GM12878 (cell line): ENCODE measurements around the gene NPB. TPM values are rescaled to one million over a fixed set of nuclear protein-coding genes. Genes with fewer than 3 reads are reported as not detected.

ENCODE experiments used
- ATAC-seq: fragments of 200-7000 bp; cut with Tn5 transposase; 3 replicates; pipeline ENCODE4 v1.9.1; 2020; ENCODE audit warnings: mild to moderate bottlenecking, moderate library complexity
- BruUV-seq: library from RNA; stranded (reverse); fragments of 400-500 nt; replicated peaks from 2 replicates; lab custom pipeline; 2021; lab: Mats Ljungman, UMichigan
- CTCF ChIA-PET: fragments of 300-600 bp; sonication (Branson Sonifier 250); formaldehyde crosslinking; extraction: SDS; loops from one replicate; lab custom pipeline; 2021; ENCODE audit warnings: inconsistent platforms; lab: Yijun Ruan, JAX
- POLR2A ChIA-PET: fragments of 350-600 bp; formaldehyde crosslinking; extraction: SDS; loops from one replicate; lab custom pipeline; 2021; ENCODE audit warnings: inconsistent platforms; lab: Charles Lee
- RAD21 ChIA-PET: fragments of 300-600 bp; sonication (Branson Sonifier 250); formaldehyde crosslinking; loops from one replicate; lab custom pipeline; 2023; ENCODE audit warnings: antibody characterized with exemption; ENCODE audit not compliant: unreplicated experiment; lab: Charles Lee
- SMC1A ChIA-PET: fragments of 300-600 bp; sonication (Branson Sonifier 250); formaldehyde crosslinking; loops from one replicate; lab custom pipeline; 2023; ENCODE audit not compliant: unreplicated experiment, uncharacterized antibody; lab: Charles Lee
- DNase-seq: peaks from one replicate; pipeline ENCODE4 v3.0.0-alpha.2; 2011; ENCODE audit warnings: low read depth, low spot score
- FAIRE-seq: peaks from 3 replicates; lab custom pipeline; 2011; peaks lifted over from hg19 to GRCh38; lab: Jason Lieb, UNC
- H2AFZ ChIP-seq: 2 replicates; pipeline ENCODE4 v1.6.0; 2011; ENCODE audit warnings: low read depth, low read length, control low read depth; ENCODE audit not compliant: control insufficient read depth
- H3K27ac ChIP-seq: 2 replicates; pipeline ENCODE4 v1.5.1; 2011; ENCODE audit warnings: control low read depth; ENCODE audit not compliant: control insufficient read depth, insufficient read depth
- H3K27me3 ChIP-seq, 2 experiments: replicated peaks in 1 of 2; 2 replicates each; pipeline versions ENCODE4 v1.6.0 to v1.6.1; 2011; ENCODE audit warnings: low read length in 1 of 2; ENCODE audit not compliant: control insufficient read depth in 2 of 2, insufficient read depth in 2 of 2
- H3K36me3 ChIP-seq, 2 experiments: 2 replicates each; pipeline ENCODE4 v1.5.1; 2011; ENCODE audit warnings: low read length in 1 of 2; ENCODE audit not compliant: control insufficient read depth in 2 of 2, insufficient read depth in 2 of 2
- H3K4me1 ChIP-seq: 2 replicates; pipeline ENCODE4 v1.6.1; 2011; ENCODE audit warnings: mild to moderate bottlenecking, low read length, moderate library complexity, mixed read lengths; ENCODE audit not compliant: control insufficient read depth, insufficient read depth
- H3K4me2 ChIP-seq: 2 replicates; pipeline ENCODE4 v1.6.0; 2011; ENCODE audit warnings: control low read depth; ENCODE audit not compliant: control insufficient read depth, insufficient read depth
- H3K4me3 ChIP-seq: fragments of 200-600 bp; sonication (generic); 2 replicates; pipeline ENCODE4 v1.5.1; 2016
- H3K79me2 ChIP-seq: 2 replicates; pipeline ENCODE4 v1.6.0; 2011; ENCODE audit warnings: low read length; ENCODE audit not compliant: control insufficient read depth, insufficient read depth
- H3K9ac ChIP-seq: 2 replicates; pipeline ENCODE4 v1.8.0; 2011; ENCODE audit warnings: low read length, control low read depth, mixed read lengths; ENCODE audit not compliant: control insufficient read depth, insufficient read depth
- H3K9me3 ChIP-seq: replicated peaks from 3 replicates; pipeline ENCODE4 v1.5.1; 2011; ENCODE audit warnings: mild to moderate bottlenecking, low read length; ENCODE audit not compliant: control insufficient read depth, insufficient read depth
- H4K20me1 ChIP-seq: 2 replicates; pipeline ENCODE4 v1.6.0; 2011; ENCODE audit not compliant: control insufficient read depth, insufficient read depth
- BACH1 ChIP-seq: fragments of 450-650 bp; IDR thresholded peaks from 2 replicates; pipeline ENCODE4 v1.6.1; 2017; ENCODE audit warnings: mild to moderate bottlenecking, borderline replicate concordance
- CEBPZ ChIP-seq: fragments of 150-350 bp; IDR thresholded peaks from 2 replicates; pipeline ENCODE4 v1.6.1; 2016; ENCODE audit warnings: low read depth, low read length
- DPF2 ChIP-seq: fragments of 450-650 bp; IDR thresholded peaks from 2 replicates; pipeline ENCODE4 v1.6.1; 2017; ENCODE audit warnings: mild to moderate bottlenecking
- GATAD2B ChIP-seq: fragments of 450-650 bp; conservative IDR thresholded peaks from 2 replicates; pipeline ENCODE4 v1.6.1; 2017; ENCODE audit warnings: low read depth, mild to moderate bottlenecking, moderate library complexity
- IKZF1 ChIP-seq: fragments of 450-650 bp; conservative IDR thresholded peaks from 2 replicates; pipeline ENCODE4 v1.6.1; 2017; ENCODE audit warnings: antibody characterized with exemption, mild to moderate bottlenecking
- KDM1A ChIP-seq: fragments of 200-600 bp; sonication (generic); IDR thresholded peaks from 2 replicates; pipeline ENCODE4 v1.6.1; 2016; ENCODE audit warnings: borderline replicate concordance
- LARP7 ChIP-seq: fragments of 450-650 bp; IDR thresholded peaks from 2 replicates; pipeline ENCODE4 v1.6.1; 2017; ENCODE audit warnings: mild to moderate bottlenecking
- MXI1 ChIP-seq: fragments of 150-350 bp; IDR thresholded peaks from 2 replicates; pipeline ENCODE4 v1.6.1; 2011; ENCODE audit warnings: low read depth, mild to moderate bottlenecking, inconsistent platforms, low read length, improper control_type of control experiment
- PKNOX1 ChIP-seq: fragments of 450-650 bp; IDR thresholded peaks from 2 replicates; pipeline ENCODE4 v1.6.1; 2016; ENCODE audit warnings: mild to moderate bottlenecking
- SMARCA5 ChIP-seq: fragments of 450-650 bp; IDR thresholded peaks from 2 replicates; pipeline ENCODE4 v1.6.1; 2017; ENCODE audit warnings: mild to moderate bottlenecking
- SREBF2 ChIP-seq: IDR thresholded peaks from 2 replicates; pipeline ENCODE4 v1.6.1; 2012; ENCODE audit warnings: mild to moderate bottlenecking, low read length
- TBL1XR1 ChIP-seq: IDR thresholded peaks from 2 replicates; pipeline ENCODE4 v1.6.1; 2012; ENCODE audit warnings: low read depth, low read length, improper control_type of control experiment
- WGBS: methylation state at CpG from one replicate; pipeline ENCODE4 v1.1.6; 2016; ENCODE audit warnings: low lambda C conversion rate; ENCODE audit not compliant: insufficient replicate concordance, insufficient coverage; ENCODE audit errors: missing lambda C conversion rate; 5-methylcytosine and 5-hydroxymethylcytosine counted together
- in situ Hi-C: fragments of 300-500 bp; cut with MboI; formaldehyde crosslinking; loops from 9 replicates; pipeline ENCODE4 v1.14.3; 2018; ENCODE audit warnings: mixed read lengths
- intact Hi-C: fragments of 100-400 bp; cut with micrococcal nuclease; formaldehyde crosslinking; loops from one replicate; pipeline ENCODE4 v1.14.2; 2022; ENCODE audit not compliant: unreplicated experiment
- polyA plus RNA-seq, 11 experiments: library from polyadenylated mRNA; depleted of rRNA in 4 of 11; unstranded in 6 of 11; stranded (reverse) in 5 of 11; fragments of >200 nt; fragmentation: Nextera tagmentation in 4 of 11; fragmentation: Illumina TruSeq in 1 of 11; extraction: Ambion mirVana in 4 of 11; extraction: Trizol in 1 of 11; gene quantifications; 1 replicate in 1 of 11; 2 replicates in 10 of 11; pipeline versions ENCODE4 v1.2.1 to v1.2.3, GENCODE V29; 2011 to 2016; ENCODE audit warnings: inconsistent platforms in 2 of 11, missing spikeins in 2 of 11, low read depth in 1 of 11
- total RNA-seq, 4 experiments: library from RNA; depleted of rRNA in 3 of 4; stranded (reverse); fragments of >200 nt in 3 of 4; fragmentation: Illumina TruSeq in 1 of 4; extraction: Trizol in 1 of 4; gene quantifications; 2 replicates each; pipeline versions ENCODE4 v1.2.1 to v1.2.3, GENCODE V29; 2013 to 2021
- TF ChIP-seq, protein P1 (sequence below): fragments of 450-650 bp; IDR thresholded peaks from 2 replicates; pipeline ENCODE4 v1.6.1; 2017; ENCODE audit warnings: antibody characterized with exemption, mild to moderate bottlenecking, moderate library complexity
- TF ChIP-seq, protein P2 (sequence below): fragments of 450-650 bp; conservative IDR thresholded peaks from 2 replicates; pipeline ENCODE4 v1.6.1; 2017; ENCODE audit warnings: mild to moderate bottlenecking, moderate library complexity

Gene NPB
- total and polyA plus RNA-seq, 10 of the 15 experiments (the other 5 are each of a cell fraction or from before 2014, with no cell fraction given): 0.03 to 0.40 (median 0.15) TPM; not detected in 2

DNA sequence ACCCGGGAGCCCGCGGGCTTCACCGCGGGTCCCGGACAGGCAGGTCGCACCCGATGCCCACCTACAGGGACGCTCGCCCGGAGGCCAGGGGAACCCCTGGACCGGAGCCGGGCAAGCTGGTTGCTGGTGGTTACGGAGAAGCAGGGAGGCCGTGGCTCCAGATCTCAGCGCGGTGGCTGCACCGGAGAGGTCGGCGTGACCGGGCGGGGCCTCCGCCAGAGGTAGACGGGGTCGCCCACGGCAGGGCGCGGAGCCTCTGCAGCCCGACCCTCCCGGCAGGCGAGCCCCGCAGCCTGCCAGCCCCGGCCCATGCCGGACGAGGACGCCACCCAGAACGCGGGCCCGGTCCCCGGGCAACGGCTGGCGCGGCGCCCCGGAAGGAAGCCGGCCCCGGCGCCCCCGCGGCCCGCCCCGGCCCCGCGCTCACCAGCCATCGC, 8.8 kb downstream of the NPB start:
- peak overlapping the region; percentile 4; the same call in 1 of the 2 replicates for H3K27ac ChIP-seq

More for the DNA sequence above, 8.8 kb downstream of the NPB start:
- peaks cover 5% of the 10 kb centered on the region; the same call in 1 of the 2 replicates for H3K4me1 ChIP-seq
- H2AFZ ChIP-seq: peak overlapping the region; percentile 39
- CTCF ChIA-PET: no interaction called here
- POLR2A ChIA-PET: interaction anchor here (2.4 kb wide), 1 partner anchor 17 kb away, joined by 13 read pairs; no protein-coding TSS in a partner anchor
- in situ Hi-C loops (no loop called here), intact Hi-C loops (no loop called here)
- RAD21 ChIA-PET: interaction anchor here (1.0 kb wide), 1 partner anchor 17 kb away, joined by 3 read pairs; no protein-coding TSS in a partner anchor
- no peaks in the 10 kb centered on the region for H4K20me1 ChIP-seq
- peak; percentile 34 for ATAC-seq
- no peak for FAIRE-seq
- peaks cover 18% of the 10 kb centered on the region for H3K79me2 ChIP-seq
- WGBS: 2% methylated on average over 46 of the region's 55 CpGs
- TF ChIP-seq, protein P1, sequence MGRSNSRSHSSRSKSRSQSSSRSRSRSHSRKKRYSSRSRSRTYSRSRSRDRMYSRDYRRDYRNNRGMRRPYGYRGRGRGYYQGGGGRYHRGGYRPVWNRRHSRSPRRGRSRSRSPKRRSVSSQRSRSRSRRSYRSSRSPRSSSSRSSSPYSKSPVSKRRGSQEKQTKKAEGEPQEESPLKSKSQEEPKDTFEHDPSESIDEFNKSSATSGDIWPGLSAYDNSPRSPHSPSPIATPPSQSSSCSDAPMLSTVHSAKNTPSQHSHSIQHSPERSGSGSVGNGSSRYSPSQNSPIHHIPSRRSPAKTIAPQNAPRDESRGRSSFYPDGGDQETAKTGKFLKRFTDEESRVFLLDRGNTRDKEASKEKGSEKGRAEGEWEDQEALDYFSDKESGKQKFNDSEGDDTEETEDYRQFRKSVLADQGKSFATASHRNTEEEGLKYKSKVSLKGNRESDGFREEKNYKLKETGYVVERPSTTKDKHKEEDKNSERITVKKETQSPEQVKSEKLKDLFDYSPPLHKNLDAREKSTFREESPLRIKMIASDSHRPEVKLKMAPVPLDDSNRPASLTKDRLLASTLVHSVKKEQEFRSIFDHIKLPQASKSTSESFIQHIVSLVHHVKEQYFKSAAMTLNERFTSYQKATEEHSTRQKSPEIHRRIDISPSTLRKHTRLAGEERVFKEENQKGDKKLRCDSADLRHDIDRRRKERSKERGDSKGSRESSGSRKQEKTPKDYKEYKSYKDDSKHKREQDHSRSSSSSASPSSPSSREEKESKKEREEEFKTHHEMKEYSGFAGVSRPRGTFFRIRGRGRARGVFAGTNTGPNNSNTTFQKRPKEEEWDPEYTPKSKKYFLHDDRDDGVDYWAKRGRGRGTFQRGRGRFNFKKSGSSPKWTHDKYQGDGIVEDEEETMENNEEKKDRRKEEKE: peak; percentile 21; the same call in 1 of the 2 replicates
- 0 out of 2 replicates have a peak, but pooled peaks have one; percentile 37 for TF ChIP-seq GATAD2B
- no peak for TF ChIP-seq KDM1A
- peak; percentile 45; the same call in 1 of the 2 replicates for TF ChIP-seq DPF2
- TF ChIP-seq BACH1: peak; percentile 35; the same call in 1 of the 2 replicates
- peak; percentile 70; the same call in 1 of the 2 replicates for TF ChIP-seq IKZF1
- TF ChIP-seq, protein P2, sequence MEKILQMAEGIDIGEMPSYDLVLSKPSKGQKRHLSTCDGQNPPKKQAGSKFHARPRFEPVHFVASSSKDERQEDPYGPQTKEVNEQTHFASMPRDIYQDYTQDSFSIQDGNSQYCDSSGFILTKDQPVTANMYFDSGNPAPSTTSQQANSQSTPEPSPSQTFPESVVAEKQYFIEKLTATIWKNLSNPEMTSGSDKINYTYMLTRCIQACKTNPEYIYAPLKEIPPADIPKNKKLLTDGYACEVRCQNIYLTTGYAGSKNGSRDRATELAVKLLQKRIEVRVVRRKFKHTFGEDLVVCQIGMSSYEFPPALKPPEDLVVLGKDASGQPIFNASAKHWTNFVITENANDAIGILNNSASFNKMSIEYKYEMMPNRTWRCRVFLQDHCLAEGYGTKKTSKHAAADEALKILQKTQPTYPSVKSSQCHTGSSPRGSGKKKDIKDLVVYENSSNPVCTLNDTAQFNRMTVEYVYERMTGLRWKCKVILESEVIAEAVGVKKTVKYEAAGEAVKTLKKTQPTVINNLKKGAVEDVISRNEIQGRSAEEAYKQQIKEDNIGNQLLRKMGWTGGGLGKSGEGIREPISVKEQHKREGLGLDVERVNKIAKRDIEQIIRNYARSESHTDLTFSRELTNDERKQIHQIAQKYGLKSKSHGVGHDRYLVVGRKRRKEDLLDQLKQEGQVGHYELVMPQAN: peak; percentile 95
- no peak for TF ChIP-seq SREBF2
- TF ChIP-seq LARP7: peak; percentile 63; the same call in 1 of the 2 replicates
- TF ChIP-seq TBL1XR1: no peak
- no peak for TF ChIP-seq PKNOX1
- 0 out of 2 replicates have a peak, but pooled peaks have one; percentile 14 for TF ChIP-seq SMARCA5
- TF ChIP-seq CEBPZ: no peak
- TF ChIP-seq MXI1: peak; percentile 52; the same call in 1 of the 2 replicates
- no peak for DNase-seq
- peak overlapping the region; percentile 64 for H3K9ac ChIP-seq
- H3K27me3 ChIP-seq: no peaks in the 10 kb centered on the region
- H3K9me3 ChIP-seq: no peaks in the 10 kb centered on the region
- no TSS peak for BruUV-seq
- H3K36me3 ChIP-seq: peaks cover 9 to 31% of the 10 kb centered on the region in 2 experiments
- peak overlapping the region; percentile 95 for H3K4me3 ChIP-seq
- SMC1A ChIA-PET: no interaction called here
- H3K4me2 ChIP-seq: peak overlapping the region; percentile 74
